B cell (primary cell): ENCODE measurements around the gene RASGRP4.

Experiments
- EZH2 ChIP-seq: IDR thresholded peaks from 2 replicates; pipeline ENCODE4 v1.6.1; 2012; ENCODE audit warnings: borderline replicate concordance, low read depth, mild to moderate bottlenecking, moderate library complexity, low read length; ENCODE audit not compliant: insufficient read depth, poor library complexity, severe bottlenecking
- TF ChIP-seq, protein P1 (sequence below): fragments of 200-600 bp; IDR thresholded peaks from one replicate; pipeline ENCODE4 v1.8.0; 2022; ENCODE audit warnings: antibody characterized with exemption, mild to moderate bottlenecking

DNA sequence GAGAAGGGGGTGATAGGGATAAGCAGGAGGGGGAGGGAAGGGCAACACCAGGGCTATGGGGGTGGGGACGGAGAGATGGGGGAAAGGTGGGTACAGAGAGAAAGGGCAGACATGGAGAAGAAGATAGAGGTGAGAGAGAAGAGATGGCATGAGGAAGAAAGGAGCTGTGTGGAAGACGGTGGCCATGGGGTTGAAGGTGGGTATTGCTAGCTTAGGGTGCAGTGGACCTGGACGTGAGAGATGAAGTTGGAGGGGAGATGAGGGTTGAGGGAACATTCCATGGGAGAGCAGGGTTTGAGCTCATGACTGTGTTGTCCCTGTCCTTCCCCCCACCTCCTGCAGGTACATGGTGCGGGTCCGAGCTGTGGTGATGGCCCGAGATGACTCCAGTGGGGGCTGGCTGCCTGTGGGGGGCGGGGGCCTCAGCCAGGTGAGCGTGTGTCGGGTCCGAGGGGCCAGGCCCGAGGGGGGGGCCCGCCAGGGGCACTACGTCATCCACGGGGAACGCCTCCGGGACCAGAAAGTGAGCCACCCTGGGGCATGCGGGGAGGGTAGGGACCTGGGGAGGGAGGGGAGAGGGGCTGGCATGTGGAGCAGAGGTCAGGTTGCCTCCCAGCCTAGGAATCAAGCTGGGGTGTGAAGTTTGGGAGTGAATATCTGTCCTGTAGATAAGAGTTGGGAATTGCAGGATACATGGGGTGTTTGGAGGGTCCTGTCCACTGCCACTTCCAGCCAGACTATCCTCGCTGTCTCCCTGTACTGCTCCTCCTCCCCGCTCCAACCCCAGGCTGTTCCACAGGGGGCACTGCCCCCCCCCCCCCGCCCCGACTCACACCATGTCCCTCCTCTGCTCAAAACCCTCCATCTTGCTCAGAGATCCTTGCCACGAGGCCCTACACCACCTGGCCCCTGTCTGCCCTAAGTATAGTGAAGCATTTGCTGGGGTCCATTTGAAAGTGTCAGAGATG is 35.8 kb downstream of the RASGRP4 start:
- TF ChIP-seq, protein P1, sequence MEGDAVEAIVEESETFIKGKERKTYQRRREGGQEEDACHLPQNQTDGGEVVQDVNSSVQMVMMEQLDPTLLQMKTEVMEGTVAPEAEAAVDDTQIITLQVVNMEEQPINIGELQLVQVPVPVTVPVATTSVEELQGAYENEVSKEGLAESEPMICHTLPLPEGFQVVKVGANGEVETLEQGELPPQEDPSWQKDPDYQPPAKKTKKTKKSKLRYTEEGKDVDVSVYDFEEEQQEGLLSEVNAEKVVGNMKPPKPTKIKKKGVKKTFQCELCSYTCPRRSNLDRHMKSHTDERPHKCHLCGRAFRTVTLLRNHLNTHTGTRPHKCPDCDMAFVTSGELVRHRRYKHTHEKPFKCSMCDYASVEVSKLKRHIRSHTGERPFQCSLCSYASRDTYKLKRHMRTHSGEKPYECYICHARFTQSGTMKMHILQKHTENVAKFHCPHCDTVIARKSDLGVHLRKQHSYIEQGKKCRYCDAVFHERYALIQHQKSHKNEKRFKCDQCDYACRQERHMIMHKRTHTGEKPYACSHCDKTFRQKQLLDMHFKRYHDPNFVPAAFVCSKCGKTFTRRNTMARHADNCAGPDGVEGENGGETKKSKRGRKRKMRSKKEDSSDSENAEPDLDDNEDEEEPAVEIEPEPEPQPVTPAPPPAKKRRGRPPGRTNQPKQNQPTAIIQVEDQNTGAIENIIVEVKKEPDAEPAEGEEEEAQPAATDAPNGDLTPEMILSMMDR = no peak
- TF ChIP-seq EZH2 = no peak
